ENCODE results near the gene PDE6B. TPM values are rescaled to one million over a fixed set of nuclear protein-coding genes. Genes with fewer than 3 reads are reported as not detected.

Gene PDE6B
- total and polyA plus RNA-seq, 2 of the 13 experiments (the other 11 are each of a cell fraction or from before 2014, with no cell fraction given): 0.38 to 0.40 TPM

DNA sequence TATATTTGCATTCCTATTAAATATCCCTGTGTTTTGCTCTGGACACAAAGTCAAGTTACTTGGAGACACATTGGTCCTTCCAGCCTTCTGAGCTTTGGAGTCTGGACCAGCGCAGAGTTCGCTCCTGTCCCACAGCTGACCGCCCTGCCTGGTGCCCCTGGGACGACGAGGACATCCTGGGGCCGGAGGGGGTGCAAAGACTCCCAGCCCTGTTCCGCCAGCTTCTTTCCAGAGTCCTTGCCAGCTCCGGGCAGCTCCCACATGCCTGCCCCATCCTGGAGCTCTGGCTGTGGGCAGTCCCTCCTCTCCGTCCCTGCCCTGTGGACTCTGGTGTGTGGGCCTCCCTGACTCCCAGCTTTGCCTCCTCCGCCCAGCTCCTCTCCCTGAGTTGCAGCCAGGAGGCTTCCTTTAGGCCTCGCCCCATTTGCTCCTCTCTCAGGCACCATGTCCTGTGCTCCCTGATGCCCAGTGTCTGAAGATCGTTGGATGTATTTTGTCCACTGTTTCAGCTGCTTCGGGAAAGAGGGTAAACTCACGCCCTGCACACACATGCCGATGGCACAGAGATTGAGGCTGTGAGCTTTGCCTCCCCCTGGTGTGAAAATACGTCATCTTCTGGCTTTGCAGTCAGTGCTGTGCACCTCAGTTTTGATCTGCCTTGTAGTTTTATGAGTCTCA, 75.4 kb downstream of the PDE6B start (continued):
- TF ChIP-seq KLF11 (CRISPR knock-in tag; IDR thresholded peaks at IDR 0.05): no peak
- no peak for TF ChIP-seq ZNF275 (CRISPR knock-in tag; IDR thresholded peaks at IDR 0.05; ENCODE audit: borderline replicate concordance)
- TF ChIP-seq ZNF24 (IDR thresholded peaks at IDR 0.05): no peak
- TF ChIP-seq ZNF83 (CRISPR knock-in tag; IDR thresholded peaks at IDR 0.05; ENCODE audit: borderline replicate concordance): no peak
- TF ChIP-seq ZNF431 (CRISPR knock-in tag; IDR thresholded peaks at IDR 0.05; ENCODE audit: borderline replicate concordance, low read depth): no peak
- TF ChIP-seq RCOR2 (CRISPR knock-in tag; IDR thresholded peaks at IDR 0.05): no peak
- no peak for TF ChIP-seq BRD4 (CRISPR knock-in tag; IDR thresholded peaks at IDR 0.05)
- TF ChIP-seq, protein P1, sequence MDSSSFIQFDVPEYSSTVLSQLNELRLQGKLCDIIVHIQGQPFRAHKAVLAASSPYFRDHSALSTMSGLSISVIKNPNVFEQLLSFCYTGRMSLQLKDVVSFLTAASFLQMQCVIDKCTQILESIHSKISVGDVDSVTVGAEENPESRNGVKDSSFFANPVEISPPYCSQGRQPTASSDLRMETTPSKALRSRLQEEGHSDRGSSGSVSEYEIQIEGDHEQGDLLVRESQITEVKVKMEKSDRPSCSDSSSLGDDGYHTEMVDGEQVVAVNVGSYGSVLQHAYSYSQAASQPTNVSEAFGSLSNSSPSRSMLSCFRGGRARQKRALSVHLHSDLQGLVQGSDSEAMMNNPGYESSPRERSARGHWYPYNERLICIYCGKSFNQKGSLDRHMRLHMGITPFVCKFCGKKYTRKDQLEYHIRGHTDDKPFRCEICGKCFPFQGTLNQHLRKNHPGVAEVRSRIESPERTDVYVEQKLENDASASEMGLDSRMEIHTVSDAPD (CRISPR knock-in tag; IDR thresholded peaks at IDR 0.05): no peak
- 0 out of 2 replicates have a peak, but pooled peaks have one; percentile 27 for TF ChIP-seq ZNF232 (CRISPR knock-in tag; IDR thresholded peaks at IDR 0.05; ENCODE audit: borderline replicate concordance)
- TF ChIP-seq, protein P2, sequence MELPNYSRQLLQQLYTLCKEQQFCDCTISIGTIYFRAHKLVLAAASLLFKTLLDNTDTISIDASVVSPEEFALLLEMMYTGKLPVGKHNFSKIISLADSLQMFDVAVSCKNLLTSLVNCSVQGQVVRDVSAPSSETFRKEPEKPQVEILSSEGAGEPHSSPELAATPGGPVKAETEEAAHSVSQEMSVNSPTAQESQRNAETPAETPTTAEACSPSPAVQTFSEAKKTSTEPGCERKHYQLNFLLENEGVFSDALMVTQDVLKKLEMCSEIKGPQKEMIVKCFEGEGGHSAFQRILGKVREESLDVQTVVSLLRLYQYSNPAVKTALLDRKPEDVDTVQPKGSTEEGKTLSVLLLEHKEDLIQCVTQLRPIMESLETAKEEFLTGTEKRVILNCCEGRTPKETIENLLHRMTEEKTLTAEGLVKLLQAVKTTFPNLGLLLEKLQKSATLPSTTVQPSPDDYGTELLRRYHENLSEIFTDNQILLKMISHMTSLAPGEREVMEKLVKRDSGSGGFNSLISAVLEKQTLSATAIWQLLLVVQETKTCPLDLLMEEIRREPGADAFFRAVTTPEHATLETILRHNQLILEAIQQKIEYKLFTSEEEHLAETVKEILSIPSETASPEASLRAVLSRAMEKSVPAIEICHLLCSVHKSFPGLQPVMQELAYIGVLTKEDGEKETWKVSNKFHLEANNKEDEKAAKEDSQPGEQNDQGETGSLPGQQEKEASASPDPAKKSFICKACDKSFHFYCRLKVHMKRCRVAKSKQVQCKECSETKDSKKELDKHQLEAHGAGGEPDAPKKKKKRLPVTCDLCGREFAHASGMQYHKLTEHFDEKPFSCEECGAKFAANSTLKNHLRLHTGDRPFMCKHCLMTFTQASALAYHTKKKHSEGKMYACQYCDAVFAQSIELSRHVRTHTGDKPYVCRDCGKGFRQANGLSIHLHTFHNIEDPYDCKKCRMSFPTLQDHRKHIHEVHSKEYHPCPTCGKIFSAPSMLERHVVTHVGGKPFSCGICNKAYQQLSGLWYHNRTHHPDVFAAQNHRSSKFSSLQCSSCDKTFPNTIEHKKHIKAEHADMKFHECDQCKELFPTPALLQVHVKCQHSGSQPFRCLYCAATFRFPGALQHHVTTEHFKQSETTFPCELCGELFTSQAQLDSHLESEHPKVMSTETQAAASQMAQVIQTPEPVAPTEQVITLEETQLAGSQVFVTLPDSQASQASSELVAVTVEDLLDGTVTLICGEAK (IDR thresholded peaks at IDR 0.05): no peak
- TF ChIP-seq, protein P2 (CRISPR knock-in tag; IDR thresholded peaks at IDR 0.05): no peak
- TF ChIP-seq, protein P3, sequence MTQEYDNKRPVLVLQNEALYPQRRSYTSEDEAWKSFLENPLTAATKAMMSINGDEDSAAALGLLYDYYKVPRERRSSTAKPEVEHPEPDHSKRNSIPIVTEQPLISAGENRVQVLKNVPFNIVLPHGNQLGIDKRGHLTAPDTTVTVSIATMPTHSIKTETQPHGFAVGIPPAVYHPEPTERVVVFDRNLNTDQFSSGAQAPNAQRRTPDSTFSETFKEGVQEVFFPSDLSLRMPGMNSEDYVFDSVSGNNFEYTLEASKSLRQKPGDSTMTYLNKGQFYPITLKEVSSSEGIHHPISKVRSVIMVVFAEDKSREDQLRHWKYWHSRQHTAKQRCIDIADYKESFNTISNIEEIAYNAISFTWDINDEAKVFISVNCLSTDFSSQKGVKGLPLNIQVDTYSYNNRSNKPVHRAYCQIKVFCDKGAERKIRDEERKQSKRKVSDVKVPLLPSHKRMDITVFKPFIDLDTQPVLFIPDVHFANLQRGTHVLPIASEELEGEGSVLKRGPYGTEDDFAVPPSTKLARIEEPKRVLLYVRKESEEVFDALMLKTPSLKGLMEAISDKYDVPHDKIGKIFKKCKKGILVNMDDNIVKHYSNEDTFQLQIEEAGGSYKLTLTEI (CRISPR knock-in tag; conservative IDR thresholded peaks at IDR 0.05): no peak
- TF ChIP-seq ZNF546 (CRISPR knock-in tag; conservative IDR thresholded peaks at IDR 0.05): no peak
- TF ChIP-seq, protein P4, sequence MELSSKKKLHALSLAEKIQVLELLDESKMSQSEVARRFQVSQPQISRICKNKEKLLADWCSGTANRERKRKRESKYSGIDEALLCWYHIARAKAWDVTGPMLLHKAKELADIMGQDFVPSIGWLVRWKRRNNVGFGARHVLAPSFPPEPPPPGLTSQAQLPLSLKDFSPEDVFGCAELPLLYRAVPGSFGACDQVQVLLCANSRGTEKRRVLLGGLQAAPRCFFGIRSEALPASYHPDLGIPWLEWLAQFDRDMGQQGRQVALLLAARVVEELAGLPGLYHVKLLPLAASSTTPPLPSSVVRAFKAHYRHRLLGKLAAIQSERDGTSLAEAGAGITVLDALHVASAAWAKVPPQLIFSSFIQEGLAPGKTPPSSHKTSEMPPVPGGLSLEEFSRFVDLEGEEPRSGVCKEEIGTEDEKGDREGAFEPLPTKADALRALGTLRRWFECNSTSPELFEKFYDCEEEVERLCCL (CRISPR knock-in tag; IDR thresholded peaks at IDR 0.05; ENCODE audit: borderline replicate concordance): no peak
